GM23338 (cell line): Measurements from ENCODE around the gene C6orf120. TPM values are rescaled to one million over a fixed set of nuclear protein-coding genes. Genes with fewer than 3 reads are reported as not detected.

Experiments
- ATAC-seq: fragments of 200-7000 bp; cut with Tn5 transposase; 3 replicates; pipeline ENCODE4 v1.9.1; 2020
- DNase-seq: peaks from one replicate; pipeline ENCODE4 v3.0.0-alpha.2; 2015; ENCODE audit warnings: low spot score
- H2AFZ ChIP-seq: fragments of 200-600 bp; sonication (generic); 2 replicates; pipeline ENCODE4 v1.8.0; 2016; ENCODE audit warnings: antibody characterized with exemption, mild to moderate bottlenecking, moderate library complexity
- H3F3A ChIP-seq: fragments of 200-600 bp; sonication (generic); replicated peaks from 2 replicates; pipeline ENCODE4 v1.8.0; 2017; ENCODE audit warnings: antibody characterized with exemption, mixed run types, low read depth
- H3K27ac ChIP-seq: fragments of 200-600 bp; sonication (generic); 2 replicates; pipeline ENCODE4 v1.6.1; 2016; ENCODE audit warnings: low read depth
- H3K27me3 ChIP-seq: fragments of 200-600 bp; sonication (generic); 2 replicates; pipeline ENCODE4 v1.8.0; 2016; ENCODE audit warnings: mild to moderate bottlenecking, mixed run types, moderate library complexity; ENCODE audit not compliant: insufficient read depth
- H3K36me3 ChIP-seq: fragments of 200-600 bp; sonication (generic); 2 replicates; pipeline ENCODE4 v1.8.0; 2016; ENCODE audit warnings: mild to moderate bottlenecking; ENCODE audit not compliant: insufficient read depth
- H3K4me1 ChIP-seq: fragments of 200-600 bp; sonication (generic); 2 replicates; pipeline ENCODE4 v1.8.0; 2016; ENCODE audit warnings: mild to moderate bottlenecking, moderate library complexity; ENCODE audit not compliant: insufficient read depth
- H3K4me2 ChIP-seq: fragments of 200-600 bp; sonication (generic); 2 replicates; pipeline ENCODE4 v1.7.1; 2017; ENCODE audit warnings: mixed run types
- H3K4me3 ChIP-seq: fragments of 200-600 bp; sonication (generic); 2 replicates; pipeline ENCODE4 v1.6.1; 2016; ENCODE audit warnings: mixed run types
- H3K79me2 ChIP-seq: fragments of 200-600 bp; sonication (generic); replicated peaks from 2 replicates; pipeline ENCODE4 v1.8.0; 2017; ENCODE audit warnings: mild to moderate bottlenecking; ENCODE audit not compliant: insufficient read depth
- H3K9me2 ChIP-seq: fragments of 200-600 bp; sonication (generic); 2 replicates; pipeline ENCODE4 v1.8.0; 2017; ENCODE audit not compliant: insufficient read depth
- H4K20me1 ChIP-seq: fragments of 200-600 bp; sonication (generic); replicated peaks from 2 replicates; pipeline ENCODE4 v1.8.0; 2017; ENCODE audit warnings: mild to moderate bottlenecking; ENCODE audit not compliant: insufficient read depth
- H3K27ac Mint-ChIP-seq: 2 replicates; pipeline ENCODE4 v1.8.0; 2020; ENCODE audit warnings: inconsistent platforms, mild to moderate bottlenecking, moderate library complexity, mixed read lengths
- H3K27me3 Mint-ChIP-seq: 3 replicates; pipeline ENCODE4 v1.8.0; 2022; ENCODE audit warnings: low read depth, mild to moderate bottlenecking, moderate library complexity, mixed read lengths, inconsistent platforms; ENCODE audit not compliant: insufficient read depth, poor library complexity
- H3K36me3 Mint-ChIP-seq: 3 replicates; pipeline ENCODE4 v1.8.0; 2021; ENCODE audit warnings: low read depth, mild to moderate bottlenecking, inconsistent platforms, moderate library complexity, mixed read lengths
- H3K4me1 Mint-ChIP-seq: 3 replicates; pipeline ENCODE4 v1.8.0; 2020; ENCODE audit warnings: mild to moderate bottlenecking, inconsistent platforms, mixed read lengths
- H3K4me3 Mint-ChIP-seq: 3 replicates; pipeline ENCODE4 v1.8.0; 2021; ENCODE audit warnings: moderate library complexity, mild to moderate bottlenecking, inconsistent platforms, mixed read lengths
- H3K9me3 Mint-ChIP-seq: 3 replicates; pipeline ENCODE4 v1.8.0; 2020; ENCODE audit warnings: moderate library complexity, mild to moderate bottlenecking, inconsistent platforms, mixed read lengths
- CREB1 ChIP-seq: fragments of 250-450 bp; sonication (Bioruptor Pico); IDR thresholded peaks from 2 replicates; pipeline ENCODE4 v1.5.0; 2020; ENCODE audit warnings: low read depth, mild to moderate bottlenecking, moderate library complexity
- CTCF ChIP-seq, 2 experiments: fragments of 200-600 bp in 1 of 2; sonication (generic) in 1 of 2; conservative IDR thresholded peaks; 2 replicates each; pipeline versions ENCODE4 v1.5.1 to v1.6.1; 2016 to 2017; ENCODE audit warnings: antibody characterized with exemption in 2 of 2, low read depth in 2 of 2, mild to moderate bottlenecking in 2 of 2, moderate library complexity in 1 of 2
- EZH2 ChIP-seq: fragments of 200-600 bp; sonication (generic); IDR thresholded peaks from one replicate; pipeline ENCODE4 v1.8.0; 2017; ENCODE audit warnings: antibody characterized with exemption, mild to moderate bottlenecking, low read depth; ENCODE audit not compliant: unreplicated experiment
- EZH2phosphoT487 ChIP-seq: fragments of 200-600 bp; sonication (generic); IDR thresholded peaks from one replicate; pipeline ENCODE4 v1.8.1; 2018; ENCODE audit warnings: antibody characterized with exemption; ENCODE audit not compliant: unreplicated experiment
- JUNB ChIP-seq: IDR thresholded peaks from one replicate; pipeline ENCODE4 v1.6.1; 2016; ENCODE audit warnings: antibody characterized with exemption; ENCODE audit not compliant: unreplicated experiment
- NANOG ChIP-seq: IDR thresholded peaks from 2 replicates; pipeline ENCODE4 v1.6.1; 2016; ENCODE audit warnings: antibody characterized with exemption, borderline replicate concordance
- POLR2AphosphoS5 ChIP-seq: IDR thresholded peaks from 2 replicates; pipeline ENCODE4 v1.6.1; 2016; ENCODE audit warnings: antibody characterized with exemption, low read depth
- STAT1 ChIP-seq: IDR thresholded peaks from one replicate; pipeline ENCODE4 v1.6.1; 2016; ENCODE audit warnings: antibody characterized with exemption; ENCODE audit not compliant: unreplicated experiment
- ZNF114 ChIP-seq: fragments of 250-450 bp; sonication (Bioruptor Pico); IDR thresholded peaks from 2 replicates; pipeline ENCODE4 v1.5.0; 2020; ENCODE audit warnings: mild to moderate bottlenecking, moderate library complexity
- polyA plus RNA-seq: library from polyadenylated mRNA; unstranded; fragments of >200 nt; fragmentation: Nextera tagmentation; extraction: Ambion mirVana; gene quantifications from 2 replicates; pipeline ENCODE4 v1.2.1, GENCODE V29; 2016
- total RNA-seq: library from RNA; depleted of rRNA; stranded (reverse); fragments of >200 nt; shearing (Covaris generic); gene quantifications from 2 replicates; pipeline ENCODE4 v1.2.3, GENCODE V29; 2014
- TF ChIP-seq, protein P1 (sequence below): IDR thresholded peaks from 2 replicates; pipeline ENCODE4 v1.6.1; 2016; ENCODE audit warnings: antibody characterized with exemption
- TF ChIP-seq, protein P2 (sequence below): fragments of 250-450 bp; sonication (Bioruptor Pico); IDR thresholded peaks from 2 replicates; pipeline ENCODE4 v1.5.0; 2020; ENCODE audit warnings: mild to moderate bottlenecking, moderate library complexity

The C6orf120 gene
- total and polyA plus RNA-seq, 2 experiments from 2014 or later, result 18.8 to 57.3 TPM

- TF ChIP-seq POLR2AphosphoS5 (no peak), CTCF (conservative IDR thresholded peaks at IDR 0.05; ENCODE audit: low read depth in 2 of 2) (no peak), NANOG (no peak), EZH2phosphoT487 (no peak), STAT1 (no peak)
- TF ChIP-seq, protein P1, sequence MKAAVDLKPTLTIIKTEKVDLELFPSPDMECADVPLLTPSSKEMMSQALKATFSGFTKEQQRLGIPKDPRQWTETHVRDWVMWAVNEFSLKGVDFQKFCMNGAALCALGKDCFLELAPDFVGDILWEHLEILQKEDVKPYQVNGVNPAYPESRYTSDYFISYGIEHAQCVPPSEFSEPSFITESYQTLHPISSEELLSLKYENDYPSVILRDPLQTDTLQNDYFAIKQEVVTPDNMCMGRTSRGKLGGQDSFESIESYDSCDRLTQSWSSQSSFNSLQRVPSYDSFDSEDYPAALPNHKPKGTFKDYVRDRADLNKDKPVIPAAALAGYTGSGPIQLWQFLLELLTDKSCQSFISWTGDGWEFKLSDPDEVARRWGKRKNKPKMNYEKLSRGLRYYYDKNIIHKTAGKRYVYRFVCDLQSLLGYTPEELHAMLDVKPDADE, result no peak
- H3K36me3 ChIP-seq, result no peaks in the 10 kb centered on the region
- H3K9me3 Mint-ChIP-seq, result no peaks in the 10 kb centered on the region
- peaks cover 8% of the 10 kb centered on the region; the same call in 2 of the 3 replicates for H3K4me1 Mint-ChIP-seq
- no peaks in the 10 kb centered on the region for H3F3A ChIP-seq
- H3K4me2 ChIP-seq, result no peak overlapping the region
- no peaks in the 10 kb centered on the region for H3K27me3 Mint-ChIP-seq
- no peaks in the 10 kb centered on the region for H3K36me3 Mint-ChIP-seq
- H3K4me1 ChIP-seq, result no peaks in the 10 kb centered on the region
- no peaks in the 10 kb centered on the region for H4K20me1 ChIP-seq
- H3K4me3 ChIP-seq, result no peak overlapping the region
- H3K27ac Mint-ChIP-seq, result no peak overlapping the region; the same call in 1 of the 2 replicates
- H3K79me2 ChIP-seq, result no peaks in the 10 kb centered on the region; the same call in 1 of the 2 replicates
- ATAC-seq (peak; percentile 74), DNase-seq (peak; percentile 30)
- 0 out of 2 replicates have a peak, but pooled peaks cover 2% of the 10 kb centered on the region for H3K9me2 ChIP-seq
- no peak overlapping the region for H3K27ac ChIP-seq
- H2AFZ ChIP-seq, result peak overlapping the region; percentile 73
- H3K4me3 Mint-ChIP-seq, result no peak overlapping the region
- no peaks in the 10 kb centered on the region for H3K27me3 ChIP-seq
Observed at GRCh38 chr6:169738204-169738975, 36.5 kb downstream of the C6orf120 start.

- Histone ChIP-seq H3K4me3 (no peak overlapping the region), H3F3A (no peaks in the 10 kb centered on the region), H3K79me2 (no peaks in the 10 kb centered on the region; the same call in 1 of the 2 replicates), H3K27ac (no peak overlapping the region), H3K4me1 (no peaks in the 10 kb centered on the region), H3K4me2 (no peak overlapping the region), H3K9me2 (0 out of 2 replicates have a peak, but pooled peaks cover 2% of the 10 kb centered on the region), H3K36me3 (no peaks in the 10 kb centered on the region), H4K20me1 (no peaks in the 10 kb centered on the region), H3K27me3 (no peaks in the 10 kb centered on the region), H2AFZ (peak overlapping the region; percentile 73)
- Mint-ChIP-seq H3K36me3 (no peaks in the 10 kb centered on the region), H3K9me3 (no peaks in the 10 kb centered on the region), H3K27me3 (no peaks in the 10 kb centered on the region), H3K4me1 (peaks cover 8% of the 10 kb centered on the region; the same call in 2 of the 3 replicates), H3K27ac (no peak overlapping the region), H3K4me3 (no peak overlapping the region)
- DNase-seq, result no peak
- no peak for ATAC-seq
- no peak for TF ChIP-seq EZH2phosphoT487
- no peak for TF ChIP-seq CREB1 (CRISPR knock-in tag)
- no peak for TF ChIP-seq POLR2AphosphoS5
- TF ChIP-seq EZH2, result no peak
- TF ChIP-seq JUNB, result no peak
- no peak for TF ChIP-seq ZNF114 (CRISPR knock-in tag)
- no peak for TF ChIP-seq NANOG
- TF ChIP-seq, protein P2, sequence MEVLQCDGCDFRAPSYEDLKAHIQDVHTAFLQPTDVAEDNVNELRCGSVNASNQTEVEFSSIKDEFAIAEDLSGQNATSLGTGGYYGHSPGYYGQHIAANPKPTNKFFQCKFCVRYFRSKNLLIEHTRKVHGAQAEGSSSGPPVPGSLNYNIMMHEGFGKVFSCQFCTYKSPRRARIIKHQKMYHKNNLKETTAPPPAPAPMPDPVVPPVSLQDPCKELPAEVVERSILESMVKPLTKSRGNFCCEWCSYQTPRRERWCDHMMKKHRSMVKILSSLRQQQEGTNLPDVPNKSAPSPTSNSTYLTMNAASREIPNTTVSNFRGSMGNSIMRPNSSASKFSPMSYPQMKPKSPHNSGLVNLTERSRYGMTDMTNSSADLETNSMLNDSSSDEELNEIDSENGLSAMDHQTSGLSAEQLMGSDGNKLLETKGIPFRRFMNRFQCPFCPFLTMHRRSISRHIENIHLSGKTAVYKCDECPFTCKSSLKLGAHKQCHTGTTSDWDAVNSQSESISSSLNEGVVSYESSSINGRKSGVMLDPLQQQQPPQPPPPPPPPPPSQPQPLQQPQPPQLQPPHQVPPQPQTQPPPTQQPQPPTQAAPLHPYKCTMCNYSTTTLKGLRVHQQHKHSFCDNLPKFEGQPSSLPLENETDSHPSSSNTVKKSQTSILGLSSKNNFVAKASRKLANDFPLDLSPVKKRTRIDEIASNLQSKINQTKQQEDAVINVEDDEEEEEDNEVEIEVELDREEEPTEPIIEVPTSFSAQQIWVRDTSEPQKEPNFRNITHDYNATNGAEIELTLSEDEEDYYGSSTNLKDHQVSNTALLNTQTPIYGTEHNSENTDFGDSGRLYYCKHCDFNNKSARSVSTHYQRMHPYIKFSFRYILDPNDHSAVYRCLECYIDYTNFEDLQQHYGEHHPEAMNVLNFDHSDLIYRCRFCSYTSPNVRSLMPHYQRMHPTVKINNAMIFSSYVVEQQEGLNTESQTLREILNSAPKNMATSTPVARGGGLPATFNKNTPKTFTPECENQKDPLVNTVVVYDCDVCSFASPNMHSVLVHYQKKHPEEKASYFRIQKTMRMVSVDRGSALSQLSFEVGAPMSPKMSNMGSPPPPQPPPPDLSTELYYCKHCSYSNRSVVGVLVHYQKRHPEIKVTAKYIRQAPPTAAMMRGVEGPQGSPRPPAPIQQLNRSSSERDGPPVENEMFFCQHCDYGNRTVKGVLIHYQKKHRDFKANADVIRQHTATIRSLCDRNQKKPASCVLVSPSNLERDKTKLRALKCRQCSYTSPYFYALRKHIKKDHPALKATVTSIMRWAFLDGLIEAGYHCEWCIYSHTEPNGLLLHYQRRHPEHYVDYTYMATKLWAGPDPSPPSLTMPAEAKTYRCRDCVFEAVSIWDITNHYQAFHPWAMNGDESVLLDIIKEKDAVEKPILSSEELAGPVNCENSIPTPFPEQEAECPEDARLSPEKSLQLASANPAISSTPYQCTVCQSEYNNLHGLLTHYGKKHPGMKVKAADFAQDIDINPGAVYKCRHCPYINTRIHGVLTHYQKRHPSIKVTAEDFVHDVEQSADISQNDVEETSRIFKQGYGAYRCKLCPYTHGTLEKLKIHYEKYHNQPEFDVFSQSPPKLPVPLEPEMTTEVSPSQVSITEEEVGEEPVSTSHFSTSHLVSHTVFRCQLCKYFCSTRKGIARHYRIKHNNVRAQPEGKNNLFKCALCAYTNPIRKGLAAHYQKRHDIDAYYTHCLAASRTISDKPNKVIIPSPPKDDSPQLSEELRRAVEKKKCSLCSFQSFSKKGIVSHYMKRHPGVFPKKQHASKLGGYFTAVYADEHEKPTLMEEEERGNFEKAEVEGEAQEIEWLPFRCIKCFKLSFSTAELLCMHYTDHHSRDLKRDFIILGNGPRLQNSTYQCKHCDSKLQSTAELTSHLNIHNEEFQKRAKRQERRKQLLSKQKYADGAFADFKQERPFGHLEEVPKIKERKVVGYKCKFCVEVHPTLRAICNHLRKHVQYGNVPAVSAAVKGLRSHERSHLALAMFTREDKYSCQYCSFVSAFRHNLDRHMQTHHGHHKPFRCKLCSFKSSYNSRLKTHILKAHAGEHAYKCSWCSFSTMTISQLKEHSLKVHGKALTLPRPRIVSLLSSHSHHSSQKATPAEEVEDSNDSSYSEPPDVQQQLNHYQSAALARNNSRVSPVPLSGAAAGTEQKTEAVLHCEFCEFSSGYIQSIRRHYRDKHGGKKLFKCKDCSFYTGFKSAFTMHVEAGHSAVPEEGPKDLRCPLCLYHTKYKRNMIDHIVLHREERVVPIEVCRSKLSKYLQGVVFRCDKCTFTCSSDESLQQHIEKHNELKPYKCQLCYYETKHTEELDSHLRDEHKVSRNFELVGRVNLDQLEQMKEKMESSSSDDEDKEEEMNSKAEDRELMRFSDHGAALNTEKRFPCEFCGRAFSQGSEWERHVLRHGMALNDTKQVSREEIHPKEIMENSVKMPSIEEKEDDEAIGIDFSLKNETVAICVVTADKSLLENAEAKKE (CRISPR knock-in tag), result no peak
Observed at GRCh38 chr6:169738976-169739529, 37.1 kb downstream of the C6orf120 start.
